Panc1 (cell line): Measurements from ENCODE around the gene HCN2. TPM values are rescaled to one million over a fixed set of nuclear protein-coding genes. Genes with fewer than 3 reads are reported as not detected.

Experiments used
- ATAC-seq: fragments of 200-7000 bp; cut with Tn5 transposase; 2 replicates; pipeline ENCODE4 v1.9.1; 2020; ENCODE audit warnings: mild to moderate bottlenecking, moderate library complexity
- BruUV-seq: library from RNA; stranded (reverse); fragments of 400-500 nt; replicated peaks from 2 replicates; lab custom pipeline; 2021; lab: Mats Ljungman, UMichigan
- CTCF ChIA-PET: fragments of 300-600 bp; sonication (Branson Sonifier 250); formaldehyde crosslinking; loops from one replicate; lab custom pipeline; 2022; ENCODE audit warnings: antibody characterized with exemption; lab: Charles Lee
- POLR2A ChIA-PET: fragments of 300-600 bp; sonication (Branson Sonifier 250); formaldehyde crosslinking; loops from one replicate; lab custom pipeline; 2022; ENCODE audit warnings: antibody characterized with exemption; lab: Charles Lee
- DNase-seq: peaks from one replicate; pipeline ENCODE4 v3.0.0-alpha.2; 2010; ENCODE audit warnings: low read depth, low spot score
- H3K27ac ChIP-seq: 2 replicates; pipeline ENCODE4 v1.5.1; 2011; ENCODE audit warnings: mild to moderate bottlenecking, low read length, inconsistent platforms
- H3K27me3 ChIP-seq: fragments of 200-500 bp; sonication (Bioruptor generic); 2 replicates; pipeline ENCODE4 v1.6.0; 2014; ENCODE audit warnings: low read length, inconsistent platforms; ENCODE audit not compliant: control insufficient read depth, insufficient read depth
- H3K36me3 ChIP-seq: fragments of 200-500 bp; sonication (Bioruptor generic); 2 replicates; pipeline ENCODE4 v1.5.1; 2014; ENCODE audit warnings: inconsistent platforms, mild to moderate bottlenecking, low read length, moderate library complexity; ENCODE audit not compliant: control insufficient read depth, insufficient read depth
- H3K4me1 ChIP-seq: 2 replicates; pipeline ENCODE4 v1.5.1; 2011; ENCODE audit warnings: inconsistent platforms, mild to moderate bottlenecking, low read length, moderate library complexity; ENCODE audit not compliant: control insufficient read depth, insufficient read depth
- H3K4me3 ChIP-seq, 2 experiments: 2 replicates each; pipeline ENCODE4 v1.5.1; 2011 to 2012; ENCODE audit warnings: low read depth in 2 of 2, low read length in 2 of 2, mild to moderate bottlenecking in 2 of 2, inconsistent platforms in 1 of 2, moderate library complexity in 1 of 2
- H3K9me3 ChIP-seq: fragments of 200-500 bp; sonication (Bioruptor generic); 2 replicates; pipeline ENCODE4 v1.5.1; 2014; ENCODE audit warnings: low read depth, mild to moderate bottlenecking, inconsistent platforms, low read length, moderate library complexity; ENCODE audit not compliant: control insufficient read depth, insufficient read depth
- POLR2AphosphoS5 ChIP-seq: IDR thresholded peaks from 2 replicates; pipeline ENCODE4 v1.6.1; 2012; ENCODE audit warnings: mild to moderate bottlenecking, low read depth, low read length, moderate library complexity
- SIN3A ChIP-seq: IDR thresholded peaks from 2 replicates; pipeline ENCODE4 v1.6.1; 2012; ENCODE audit warnings: low read depth, mild to moderate bottlenecking, low read length, moderate library complexity, borderline replicate concordance; ENCODE audit not compliant: insufficient read depth
- TCF7L2 ChIP-seq: IDR thresholded peaks from 2 replicates; pipeline ENCODE4 v1.6.1; 2011; ENCODE audit warnings: mild to moderate bottlenecking, low read depth, low read length, inconsistent platforms
- in situ Hi-C: cut with HindIII; loops from 2 replicates; pipeline ENCODE4 v1.10.0; 2016; ENCODE audit warnings: low sequenced_read_pairs, low pct_unique_long_range_greater_than_20kb
- intact Hi-C: fragments of 100-400 bp; cut with micrococcal nuclease; formaldehyde crosslinking; loops from one replicate; pipeline ENCODE4 v1.10.0; 2022; ENCODE audit not compliant: unreplicated experiment
- total RNA-seq: library from RNA; stranded (reverse); gene quantifications from one replicate; pipeline ENCODE4 v1.2.1, GENCODE V29; 2021; ENCODE audit not compliant: unreplicated experiment
- TF ChIP-seq, protein P1 (sequence below): fragments of 450-650 bp; IDR thresholded peaks from 2 replicates; pipeline ENCODE4 v1.5.1; 2017; ENCODE audit warnings: mild to moderate bottlenecking
- TF ChIP-seq, protein P2 (sequence below), 2 experiments: IDR thresholded peaks; 2 replicates each; pipeline ENCODE4 v1.6.1; 2011 to 2012; ENCODE audit warnings: low read depth in 2 of 2, control low read depth in 1 of 2, low read length in 1 of 2, mild to moderate bottlenecking in 1 of 2, moderate library complexity in 1 of 2; ENCODE audit not compliant: insufficient read depth in 1 of 2

The HCN2 gene
- total RNA-seq, 1 experiment from 2014 or later: 15.1 TPM

DNA sequence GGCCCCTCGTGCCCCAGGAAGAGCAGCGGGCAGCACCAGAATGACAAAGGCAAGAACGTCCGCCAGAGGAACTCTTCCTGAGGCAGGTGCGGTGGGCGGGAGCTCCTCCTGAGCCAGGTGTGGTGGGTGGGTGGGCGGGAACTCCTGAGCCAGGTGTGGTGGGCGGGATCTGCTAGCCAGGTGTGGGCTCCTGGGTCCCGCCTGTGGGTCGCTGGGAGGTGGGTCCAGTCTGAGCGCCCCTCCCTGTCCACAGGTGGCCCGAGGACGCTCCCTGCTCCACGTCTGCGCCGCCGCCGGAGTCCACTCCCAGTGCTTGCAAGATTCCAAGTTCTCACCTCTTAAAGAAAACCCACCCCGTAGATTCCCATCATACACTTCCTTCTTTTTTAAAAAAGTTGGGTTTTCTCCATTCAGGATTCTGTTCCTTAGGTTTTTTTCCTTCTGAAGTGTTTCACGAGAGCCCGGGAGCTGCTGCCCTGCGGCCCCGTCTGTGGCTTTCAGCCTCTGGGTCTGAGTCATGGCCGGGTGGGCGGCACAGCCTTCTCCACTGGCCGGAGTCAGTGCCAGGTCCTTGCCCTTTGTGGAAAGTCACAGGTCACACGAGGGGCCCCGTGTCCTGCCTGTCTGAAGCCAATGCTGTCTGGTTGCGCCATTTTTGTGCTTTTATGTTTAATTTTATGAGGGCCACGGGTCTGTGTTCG lies 7.0 kb upstream of the HCN2 start:
- POLR2A ChIA-PET: no interaction called here

DNA sequence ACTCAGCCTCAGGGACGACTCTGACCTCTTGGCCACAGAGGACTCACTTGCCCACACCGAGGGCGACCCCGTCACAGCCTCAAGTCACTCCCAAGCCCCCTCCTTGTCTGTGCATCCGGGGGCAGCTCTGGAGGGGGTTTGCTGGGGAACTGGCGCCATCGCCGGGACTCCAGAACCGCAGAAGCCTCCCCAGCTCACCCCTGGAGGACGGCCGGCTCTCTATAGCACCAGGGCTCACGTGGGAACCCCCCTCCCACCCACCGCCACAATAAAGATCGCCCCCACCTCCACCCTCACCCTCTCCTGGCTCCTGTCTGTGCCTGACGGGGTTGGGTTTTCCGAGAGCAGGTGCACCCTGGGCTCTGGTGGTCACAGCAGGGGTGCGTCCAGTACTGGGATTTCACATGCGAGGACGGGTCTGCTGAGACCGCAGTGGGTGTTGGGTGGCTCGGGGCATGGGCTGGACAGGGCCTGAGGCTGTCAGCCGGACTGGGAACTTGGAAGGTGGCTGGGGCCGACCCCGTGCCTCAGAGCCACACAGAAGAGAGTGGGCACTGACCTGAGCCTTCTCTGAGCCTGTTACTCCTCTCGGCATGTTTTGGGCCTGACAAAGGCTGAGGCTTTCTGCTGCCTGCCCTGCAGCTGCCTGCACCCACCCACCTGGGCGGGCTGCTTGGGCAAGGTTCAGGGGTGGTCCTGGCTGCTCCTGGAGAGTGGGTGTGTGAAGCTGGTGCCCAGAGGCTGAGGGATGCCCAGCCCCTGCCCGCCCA lies 6.3 kb upstream of the HCN2 start:
- Histone ChIP-seq H3K9me3 (no peaks in the 10 kb centered on the region), H3K27me3 (no peaks in the 10 kb centered on the region), H3K4me3 (no peak overlapping the region), H3K4me1 (peaks cover 30% of the 10 kb centered on the region), H3K27ac (no peak overlapping the region), H3K36me3 (peaks cover 5% of the 10 kb centered on the region; the same call in 1 of the 2 replicates)
- TF ChIP-seq SIN3A (no peak), TCF7L2 (no peak), POLR2AphosphoS5 (no peak)
- TF ChIP-seq, protein P1, sequence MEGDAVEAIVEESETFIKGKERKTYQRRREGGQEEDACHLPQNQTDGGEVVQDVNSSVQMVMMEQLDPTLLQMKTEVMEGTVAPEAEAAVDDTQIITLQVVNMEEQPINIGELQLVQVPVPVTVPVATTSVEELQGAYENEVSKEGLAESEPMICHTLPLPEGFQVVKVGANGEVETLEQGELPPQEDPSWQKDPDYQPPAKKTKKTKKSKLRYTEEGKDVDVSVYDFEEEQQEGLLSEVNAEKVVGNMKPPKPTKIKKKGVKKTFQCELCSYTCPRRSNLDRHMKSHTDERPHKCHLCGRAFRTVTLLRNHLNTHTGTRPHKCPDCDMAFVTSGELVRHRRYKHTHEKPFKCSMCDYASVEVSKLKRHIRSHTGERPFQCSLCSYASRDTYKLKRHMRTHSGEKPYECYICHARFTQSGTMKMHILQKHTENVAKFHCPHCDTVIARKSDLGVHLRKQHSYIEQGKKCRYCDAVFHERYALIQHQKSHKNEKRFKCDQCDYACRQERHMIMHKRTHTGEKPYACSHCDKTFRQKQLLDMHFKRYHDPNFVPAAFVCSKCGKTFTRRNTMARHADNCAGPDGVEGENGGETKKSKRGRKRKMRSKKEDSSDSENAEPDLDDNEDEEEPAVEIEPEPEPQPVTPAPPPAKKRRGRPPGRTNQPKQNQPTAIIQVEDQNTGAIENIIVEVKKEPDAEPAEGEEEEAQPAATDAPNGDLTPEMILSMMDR: no peak
- no peak for ATAC-seq
- BruUV-seq: no TSS peak
- DNase-seq: no peak
- intact Hi-C loops (no loop called here), in situ Hi-C loops (no loop called here)
- CTCF ChIA-PET: interaction anchor here (1.5 kb wide), 1 partner anchor 8 kb away, joined by 4 read pairs; no protein-coding TSS in a partner anchor
- POLR2A ChIA-PET: no interaction called here

More for the DNA sequence above, 7.0 kb upstream of the HCN2 start:
- Histone ChIP-seq H3K27ac (no peak overlapping the region), H3K4me3 (no peak overlapping the region), H3K27me3 (no peaks in the 10 kb centered on the region), H3K36me3 (peaks cover 5% of the 10 kb centered on the region; the same call in 1 of the 2 replicates), H3K9me3 (no peaks in the 10 kb centered on the region), H3K4me1 (peaks cover 28% of the 10 kb centered on the region)
- no peak for ATAC-seq
- CTCF ChIA-PET: interaction anchor here (0.7 kb wide), 1 partner anchor 35 kb away, joined by 4 read pairs; no protein-coding TSS in a partner anchor
- TF ChIP-seq, protein P1: no peak
- TF ChIP-seq POLR2AphosphoS5 (no peak), SIN3A (no peak), TCF7L2 (no peak)
- TF ChIP-seq, protein P2, sequence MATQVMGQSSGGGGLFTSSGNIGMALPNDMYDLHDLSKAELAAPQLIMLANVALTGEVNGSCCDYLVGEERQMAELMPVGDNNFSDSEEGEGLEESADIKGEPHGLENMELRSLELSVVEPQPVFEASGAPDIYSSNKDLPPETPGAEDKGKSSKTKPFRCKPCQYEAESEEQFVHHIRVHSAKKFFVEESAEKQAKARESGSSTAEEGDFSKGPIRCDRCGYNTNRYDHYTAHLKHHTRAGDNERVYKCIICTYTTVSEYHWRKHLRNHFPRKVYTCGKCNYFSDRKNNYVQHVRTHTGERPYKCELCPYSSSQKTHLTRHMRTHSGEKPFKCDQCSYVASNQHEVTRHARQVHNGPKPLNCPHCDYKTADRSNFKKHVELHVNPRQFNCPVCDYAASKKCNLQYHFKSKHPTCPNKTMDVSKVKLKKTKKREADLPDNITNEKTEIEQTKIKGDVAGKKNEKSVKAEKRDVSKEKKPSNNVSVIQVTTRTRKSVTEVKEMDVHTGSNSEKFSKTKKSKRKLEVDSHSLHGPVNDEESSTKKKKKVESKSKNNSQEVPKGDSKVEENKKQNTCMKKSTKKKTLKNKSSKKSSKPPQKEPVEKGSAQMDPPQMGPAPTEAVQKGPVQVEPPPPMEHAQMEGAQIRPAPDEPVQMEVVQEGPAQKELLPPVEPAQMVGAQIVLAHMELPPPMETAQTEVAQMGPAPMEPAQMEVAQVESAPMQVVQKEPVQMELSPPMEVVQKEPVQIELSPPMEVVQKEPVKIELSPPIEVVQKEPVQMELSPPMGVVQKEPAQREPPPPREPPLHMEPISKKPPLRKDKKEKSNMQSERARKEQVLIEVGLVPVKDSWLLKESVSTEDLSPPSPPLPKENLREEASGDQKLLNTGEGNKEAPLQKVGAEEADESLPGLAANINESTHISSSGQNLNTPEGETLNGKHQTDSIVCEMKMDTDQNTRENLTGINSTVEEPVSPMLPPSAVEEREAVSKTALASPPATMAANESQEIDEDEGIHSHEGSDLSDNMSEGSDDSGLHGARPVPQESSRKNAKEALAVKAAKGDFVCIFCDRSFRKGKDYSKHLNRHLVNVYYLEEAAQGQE (IDR thresholded peaks at IDR 0.05; ENCODE audit: insufficient read depth in 1 of 2, low read depth in 2 of 2, low read length in 1 of 2): no peak
- in situ Hi-C loops (no loop called here), intact Hi-C loops (no loop called here)
- DNase-seq: no peak
- TSS peak; percentile 99 for BruUV-seq
